HCT116 (cell line): ENCODE data around the gene AFAP1. TPM values are rescaled to one million over a fixed set of nuclear protein-coding genes. Genes with fewer than 3 reads are reported as not detected.
A peak's percentile ranks its signal among the peaks of the same experiment; 100 is the strongest.

Experiments used
- ATAC-seq: fragments of 200-7000 bp; cut with Tn5 transposase; 2 replicates; pipeline ENCODE4 v1.9.1; 2020; ENCODE audit warnings: mild to moderate bottlenecking, moderate library complexity
- BruUV-seq: library from RNA; stranded (reverse); fragments of 400-500 nt; replicated peaks from 2 replicates; lab custom pipeline; 2021; lab: Mats Ljungman, UMichigan
- CTCF ChIA-PET: fragments of 300-600 bp; sonication (Branson Sonifier 250); formaldehyde crosslinking; loops from one replicate; lab custom pipeline; 2021; ENCODE audit warnings: antibody characterized with exemption; lab: Charles Lee
- POLR2A ChIA-PET: fragments of 300-600, 350-600 bp; sonication (Branson Sonifier 250); formaldehyde crosslinking; loops from one replicate; lab custom pipeline; 2021; ENCODE audit warnings: antibody characterized with exemption; lab: Charles Lee
- RAD21 ChIA-PET, 2 experiments: fragments of 300-600 bp; sonication (Branson Sonifier 250); formaldehyde crosslinking; loops; one replicate each; lab custom pipeline; 2023; ENCODE audit warnings: low total read pairs in 2 of 2; ENCODE audit not compliant: uncharacterized antibody in 2 of 2, unreplicated experiment in 2 of 2, low non-redundant PET in 1 of 2; lab: Charles Lee
- DNase-seq: peaks from one replicate; pipeline ENCODE4 v3.0.0-alpha.2; 2010; ENCODE audit warnings: low read depth, low spot score
- H2AFZ ChIP-seq: fragments of 200-600 bp; shearing (Covaris generic), sonication (generic); 2 replicates; pipeline ENCODE4 v1.6.1; 2017; ENCODE audit warnings: low read depth, mixed run types, mixed read lengths, antibody characterized with exemption, low read length; ENCODE audit not compliant: poor library complexity, severe bottlenecking
- H3K27ac ChIP-seq: 2 replicates; pipeline ENCODE4 v1.5.1; 2012; ENCODE audit warnings: low read depth, low read length
- H3K27me3 ChIP-seq: fragments of 200-600 bp; sonication (generic); 2 replicates; pipeline ENCODE4 v1.6.1; 2016; ENCODE audit warnings: mixed run types, low read length, mixed read lengths; ENCODE audit not compliant: insufficient read depth
- H3K36me3 ChIP-seq, 2 experiments: fragments of 200-500 bp in 1 of 2; fragments of 200-600 bp in 1 of 2; sonication (Bioruptor generic) in 1 of 2; sonication (generic) in 1 of 2; 2 replicates each; pipeline versions ENCODE4 v1.5.1 to v1.6.1; 2014 to 2016; ENCODE audit warnings: low read length in 2 of 2, inconsistent platforms in 1 of 2, mixed read lengths in 1 of 2, mixed run types in 1 of 2; ENCODE audit not compliant: insufficient read depth in 2 of 2, control insufficient read depth in 1 of 2
- H3K4me1 ChIP-seq, 2 experiments: fragments of 200-600 bp in 1 of 2; sonication (generic) in 1 of 2; 2 replicates each; pipeline versions ENCODE4 v1.5.1 to v1.6.1; 2012 to 2017; ENCODE audit warnings: low read length in 2 of 2, inconsistent platforms in 1 of 2, mild to moderate bottlenecking in 1 of 2, mixed read lengths in 1 of 2, mixed run types in 1 of 2, moderate library complexity in 1 of 2; ENCODE audit not compliant: insufficient read depth in 2 of 2, control insufficient read depth in 1 of 2
- H3K4me2 ChIP-seq: fragments of 200-600 bp; sonication (generic); 2 replicates; pipeline ENCODE4 v1.6.1; 2017; ENCODE audit warnings: mixed run types, low read length, mixed read lengths
- H3K4me3 ChIP-seq, 2 experiments: fragments of 200-600 bp in 1 of 2; sonication (generic) in 1 of 2; replicated peaks in 1 of 2; 2 replicates each; pipeline ENCODE4 v1.5.1; 2011 to 2016; ENCODE audit warnings: low read length in 2 of 2, control low read depth in 1 of 2, low read depth in 1 of 2, mild to moderate bottlenecking in 1 of 2, mixed read lengths in 1 of 2, mixed run types in 1 of 2
- H3K79me2 ChIP-seq: fragments of 200-600 bp; sonication (generic); 2 replicates; pipeline ENCODE4 v1.6.1; 2017; ENCODE audit warnings: mild to moderate bottlenecking, mixed run types, low read length, moderate library complexity, mixed read lengths; ENCODE audit not compliant: insufficient read depth
- H3K9ac ChIP-seq: fragments of 200-600 bp; sonication (generic); 2 replicates; pipeline ENCODE4 v1.6.1; 2016; ENCODE audit warnings: low read length, mixed read lengths
- H3K9me2 ChIP-seq: fragments of 200-600 bp; sonication (generic), shearing (Covaris generic); 2 replicates; pipeline ENCODE4 v1.6.1; 2017; ENCODE audit warnings: mixed run types, mild to moderate bottlenecking, moderate library complexity; ENCODE audit not compliant: insufficient read depth
- H3K9me3 ChIP-seq, 2 experiments: fragments of 200-500 bp in 1 of 2; fragments of 200-600 bp in 1 of 2; sonication (Bioruptor generic) in 1 of 2; sonication (generic) in 1 of 2; 2 replicates each; pipeline ENCODE4 v1.6.1; 2014 to 2017; ENCODE audit warnings: low read length in 2 of 2, mixed read lengths in 2 of 2, inconsistent platforms in 1 of 2, low read depth in 1 of 2, mild to moderate bottlenecking in 1 of 2, mixed run types in 1 of 2, moderate library complexity in 1 of 2; ENCODE audit not compliant: control insufficient read depth in 1 of 2, insufficient read depth in 1 of 2
- H4K20me1 ChIP-seq: fragments of 200-600 bp; sonication (generic), shearing (Covaris generic); 2 replicates; pipeline ENCODE4 v1.6.1; 2017; ENCODE audit warnings: mixed run types, mild to moderate bottlenecking, moderate library complexity; ENCODE audit not compliant: insufficient read depth
- CBX3 ChIP-seq: IDR thresholded peaks from 2 replicates; pipeline ENCODE4 v1.6.1; 2012; ENCODE audit warnings: low read depth
- EZH2phosphoT487 ChIP-seq: fragments of 200-600 bp; IDR thresholded peaks from 2 replicates; pipeline ENCODE4 v1.6.1; 2018; ENCODE audit warnings: antibody characterized with exemption, borderline replicate concordance
- POLR2A ChIP-seq: IDR thresholded peaks from 2 replicates; pipeline ENCODE4 v1.7.0; 2011; ENCODE audit warnings: borderline replicate concordance; ENCODE audit not compliant: insufficient read depth, insufficient read length; ENCODE audit errors: extremely low read depth
- SIN3A ChIP-seq: IDR thresholded peaks from 2 replicates; pipeline ENCODE4 v1.6.1; 2012; ENCODE audit warnings: low read depth
- SRF ChIP-seq: IDR thresholded peaks from 2 replicates; pipeline ENCODE4 v1.6.1; 2012; ENCODE audit warnings: low read depth
- YY1 ChIP-seq: IDR thresholded peaks from 2 replicates; pipeline ENCODE4 v1.6.1; 2011; ENCODE audit warnings: low read length, low read depth, moderate library complexity, mild to moderate bottlenecking; ENCODE audit not compliant: insufficient replicate concordance; ENCODE audit errors: extremely low read depth
- intact Hi-C: fragments of 100-400 bp; cut with micrococcal nuclease; formaldehyde crosslinking; loops from 2 replicates; pipeline ENCODE4 v1.10.0; 2022
- total RNA-seq: library from RNA; stranded (reverse); gene quantifications from one replicate; pipeline ENCODE4 v1.2.1, GENCODE V29; 2021; ENCODE audit not compliant: unreplicated experiment
- TF ChIP-seq, protein P1 (sequence below): IDR thresholded peaks from 2 replicates; pipeline ENCODE4 v1.6.1; 2012
- TF ChIP-seq, protein P2 (sequence below): IDR thresholded peaks from 2 replicates; pipeline ENCODE4 v1.6.1; 2012

The AFAP1 gene
- total RNA-seq, 1 experiment from 2014 or later, result 19.4 TPM

DNA sequence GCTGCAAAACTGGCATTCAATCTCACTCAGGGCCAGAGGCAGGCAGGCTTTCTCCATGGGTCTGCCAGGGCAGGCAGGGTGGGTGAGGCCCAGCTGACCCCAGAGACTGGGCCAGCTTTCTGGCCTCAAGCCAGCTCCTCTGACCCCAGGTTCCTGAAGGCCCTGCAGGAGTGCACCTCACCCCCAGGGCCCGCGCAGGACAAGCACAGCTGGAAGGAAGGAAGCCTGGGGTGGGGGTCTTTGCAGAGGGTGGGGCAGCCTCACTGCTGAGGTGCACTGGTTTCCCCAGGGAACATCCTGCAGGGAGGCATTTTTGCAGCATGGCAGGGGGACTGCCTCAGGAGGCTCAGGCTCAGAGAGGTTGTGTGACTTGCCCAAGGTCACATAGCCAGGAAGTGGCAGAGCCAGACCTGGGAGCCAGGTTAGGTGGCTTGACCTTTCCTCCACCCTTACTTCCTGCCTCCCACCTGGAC is 31.5 kb upstream of the AFAP1 start:
- TF ChIP-seq, protein P1, sequence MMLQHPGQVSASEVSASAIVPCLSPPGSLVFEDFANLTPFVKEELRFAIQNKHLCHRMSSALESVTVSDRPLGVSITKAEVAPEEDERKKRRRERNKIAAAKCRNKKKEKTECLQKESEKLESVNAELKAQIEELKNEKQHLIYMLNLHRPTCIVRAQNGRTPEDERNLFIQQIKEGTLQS, result no peak
- no peak for TF ChIP-seq POLR2A
- TF ChIP-seq, protein P2, sequence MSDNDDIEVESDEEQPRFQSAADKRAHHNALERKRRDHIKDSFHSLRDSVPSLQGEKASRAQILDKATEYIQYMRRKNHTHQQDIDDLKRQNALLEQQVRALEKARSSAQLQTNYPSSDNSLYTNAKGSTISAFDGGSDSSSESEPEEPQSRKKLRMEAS, result no peak
- TF ChIP-seq SRF, result no peak
- no peak for TF ChIP-seq SIN3A
- no peak for TF ChIP-seq CBX3
- no TSS peak for BruUV-seq
- CTCF ChIA-PET, result no interaction called here
- H3K4me3 ChIP-seq, result peak overlapping the region; percentile 0 to 44; a peak in 1 of 4 replicates
- H3K9ac ChIP-seq, result peak overlapping the region; percentile 54
- H3K9me3 ChIP-seq, result no peaks in the 10 kb centered on the region
- intact Hi-C loops, result loop anchor here (5.0 kb wide), 1 partner anchor 129 kb away; no protein-coding TSS in a partner anchor
- H2AFZ ChIP-seq, result no peak overlapping the region
- H3K4me1 ChIP-seq, result peaks cover 51 to 68% of the 10 kb centered on the region in 2 experiments
- H4K20me1 ChIP-seq, result no peaks in the 10 kb centered on the region
- RAD21 ChIA-PET, result no interaction called here
- DNase-seq (no peak), ATAC-seq (no peak)
- no peaks in the 10 kb centered on the region for H3K9me2 ChIP-seq
- H3K27ac ChIP-seq, result peak overlapping the region; percentile 86
- POLR2A ChIA-PET, result no interaction called here
- H3K27me3 ChIP-seq, result no peaks in the 10 kb centered on the region
- H3K79me2 ChIP-seq, result no peaks in the 10 kb centered on the region
- peak overlapping the region; percentile 76 for H3K4me2 ChIP-seq
- no peaks in the 10 kb centered on the region for H3K36me3 ChIP-seq

GRCh38 chr4:7970361-7970946 is 30.8 kb upstream of the AFAP1 start:
- CTCF ChIA-PET, result no interaction called here
- intact Hi-C loops, result loop anchor here (5.0 kb wide), 1 partner anchor 128 kb away; no protein-coding TSS in a partner anchor
- peak overlapping the region; percentile 31 to 44 for H3K4me3 ChIP-seq
- H3K9me3 ChIP-seq, result no peaks in the 10 kb centered on the region
- BruUV-seq, result no TSS peak
- no peak overlapping the region for H2AFZ ChIP-seq
- H3K4me2 ChIP-seq, result peak overlapping the region; percentile 76
- RAD21 ChIA-PET, result no interaction called here
- H3K36me3 ChIP-seq, result no peaks in the 10 kb centered on the region
- no peaks in the 10 kb centered on the region for H4K20me1 ChIP-seq
- TF ChIP-seq EZH2phosphoT487, result no peak
- TF ChIP-seq YY1, result no peak
- TF ChIP-seq POLR2A, result no peak
- peak overlapping the region; percentile 86 for H3K27ac ChIP-seq
- no peaks in the 10 kb centered on the region for H3K27me3 ChIP-seq
- H3K79me2 ChIP-seq, result no peaks in the 10 kb centered on the region
- H3K9me2 ChIP-seq, result no peaks in the 10 kb centered on the region
- POLR2A ChIA-PET, result no interaction called here
- H3K4me1 ChIP-seq, result peaks cover 51 to 69% of the 10 kb centered on the region in 2 experiments
- DNase-seq (no peak), ATAC-seq (no peak)
- H3K9ac ChIP-seq, result peak overlapping the region; percentile 54
